GM21737 (cell line): ENCODE results near the gene LCN1.

Experiments
- ATAC-seq: cut with Tn5 transposase; IDR thresholded peaks from one replicate; pipeline ENCODE4 v1.9.1; 2021; ENCODE audit warnings: mild to moderate bottlenecking, moderate library complexity; ENCODE audit not compliant: unreplicated experiment

Gene LCN1

GRCh38 chr9:135565636-135566035, 44.4 kb downstream of the LCN1 start:
- no peak for ATAC-seq

- no peak for ATAC-seq
These were observed 45.3 kb downstream of the LCN1 start for GRCh38 chr9:135566552-135566951.

- ATAC-seq, result no peak
These were observed 46.1 kb downstream of the LCN1 start for GRCh38 chr9:135567311-135567710.

- no peak for ATAC-seq
These were observed 46.8 kb downstream of the LCN1 start for GRCh38 chr9:135568026-135568425.

- no peak for ATAC-seq
These were observed 49.2 kb downstream of the LCN1 start for GRCh38 chr9:135570456-135570855.

GRCh38 chr9:135572233-135572632, 51.0 kb downstream of the LCN1 start:
- no peak for ATAC-seq

- no peak for ATAC-seq
These were observed 51.9 kb downstream of the LCN1 start for GRCh38 chr9:135573124-135573523.

- no peak for ATAC-seq
These were observed 53.1 kb downstream of the LCN1 start for GRCh38 chr9:135574331-135574730.

- ATAC-seq, result no peak
These were observed 53.7 kb downstream of the LCN1 start for GRCh38 chr9:135574943-135575342.
